AG08395 (cell line): ENCODE results near the gene CHRNA5.
"Not testable (repeated sequence)": the region's sequence is repeated elsewhere in the genome, so short reads cannot be mapped to it uniquely, and the experiment has no call there.

ENCODE experiments used
- DNase-seq: peaks from one replicate; pipeline ENCODE4 v3.0.0; 2012; ENCODE audit warnings: mixed read lengths, low spot score

CHRNA5 gene

DNA sequence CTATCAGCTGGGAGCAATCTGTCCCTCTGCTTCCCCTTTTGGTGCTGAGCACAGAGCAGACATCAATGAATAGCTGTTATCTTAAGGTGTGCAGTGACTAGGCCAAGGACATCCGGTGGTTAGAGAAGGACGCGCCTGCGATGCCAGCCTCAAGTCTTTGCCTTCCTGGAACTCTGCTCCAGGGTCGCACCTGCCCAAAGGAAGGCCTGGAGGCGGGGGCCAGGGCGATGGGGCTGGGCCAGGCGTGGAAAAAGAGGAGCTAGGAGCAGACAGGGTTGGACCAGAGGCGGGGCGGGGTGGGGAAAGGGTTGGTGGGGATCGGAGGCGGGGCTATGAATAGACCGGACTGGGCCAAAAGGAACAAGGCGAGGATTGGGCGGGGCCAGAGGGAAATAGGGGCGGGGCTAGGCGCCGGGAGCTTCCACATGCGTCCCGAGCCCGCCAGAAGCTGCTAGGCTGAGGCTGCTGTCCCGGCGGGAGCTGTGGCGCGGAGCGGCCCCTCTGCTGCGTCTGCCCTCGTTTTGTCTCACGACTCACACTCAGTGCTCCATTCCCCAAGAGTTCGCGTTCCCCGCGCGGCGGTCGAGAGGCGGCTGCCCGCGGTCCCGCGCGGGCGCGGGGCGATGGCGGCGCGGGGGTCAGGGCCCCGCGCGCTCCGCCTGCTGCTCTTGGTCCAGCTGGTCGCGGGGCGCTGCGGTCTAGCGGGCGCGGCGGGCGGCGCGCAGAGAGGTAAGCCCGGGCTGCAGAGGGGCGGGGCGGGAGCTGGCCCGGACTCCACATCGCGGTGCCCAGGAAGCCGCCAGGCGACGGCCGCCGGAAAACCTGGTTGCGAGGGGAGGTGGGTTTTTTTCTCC is at the start of gene CHRNA5:
Gene CHRNA5, plus strand, starts transcription at position 424 of the 854 bp plus-strand sequence. Its CDS starts 200 bp downstream, at position 624.
- DNase-seq = peak; percentile 76

DNA sequence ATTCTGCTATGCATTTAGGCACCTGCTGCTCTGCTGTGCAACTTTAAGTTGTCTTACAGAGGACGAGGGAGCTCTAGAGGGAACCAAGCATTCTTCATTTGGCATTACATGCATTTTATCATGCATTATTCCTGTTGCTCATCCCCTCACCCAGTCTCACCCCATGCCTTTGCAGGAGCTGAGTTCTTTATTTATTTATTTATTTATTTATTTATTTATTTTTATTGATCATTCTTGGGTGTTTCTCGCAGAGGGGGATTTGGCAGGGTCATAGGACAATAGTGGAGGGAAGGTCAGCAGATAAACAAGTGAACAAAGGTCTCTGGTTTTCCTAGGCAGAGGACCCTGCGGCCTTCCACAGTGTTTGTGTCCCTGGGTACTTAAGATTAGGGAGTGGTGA is 45.3 kb upstream of the CHRNA5 start:
- not testable (repeated sequence) for DNase-seq

DNA sequence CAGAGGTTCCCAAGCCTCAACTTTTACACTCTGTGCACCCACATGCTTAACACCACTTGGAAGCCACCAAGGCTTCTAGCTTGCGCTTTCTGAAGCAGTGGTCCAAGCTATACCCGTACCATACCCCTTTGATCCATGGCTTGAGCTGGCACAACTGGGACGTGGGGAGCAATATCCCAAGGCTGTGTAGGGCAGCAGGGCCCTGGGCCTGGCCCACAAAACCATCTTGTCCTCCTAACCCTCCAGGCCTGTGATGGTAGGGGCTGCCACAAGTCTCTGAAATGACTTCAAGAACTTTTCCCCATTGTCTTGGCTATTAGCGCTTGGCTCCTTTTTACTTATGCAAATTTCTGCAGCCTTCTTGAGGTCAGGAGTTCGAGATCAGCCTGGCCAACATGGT is 41.1 kb upstream of the CHRNA5 start:
- no peak for DNase-seq

DNA sequence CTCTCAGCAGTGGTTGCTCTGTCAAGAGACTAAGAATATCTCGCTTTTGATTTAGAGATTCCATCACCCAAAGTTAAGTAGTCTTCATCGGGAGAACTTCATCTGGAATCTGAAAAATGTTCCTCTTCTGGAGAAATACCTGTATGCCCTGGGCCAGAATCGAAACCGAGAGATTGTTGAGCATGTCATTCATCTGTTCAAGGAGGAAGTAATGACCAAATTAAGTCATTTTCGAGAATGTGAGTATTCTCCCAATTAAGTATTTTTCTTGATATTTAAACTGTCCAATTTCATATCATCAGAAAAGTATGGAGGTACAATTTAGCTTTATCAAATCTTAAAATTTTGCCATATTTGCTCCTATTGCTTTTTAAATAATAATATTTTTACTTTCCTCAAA is 38.0 kb upstream of the CHRNA5 start:
- DNase-seq = no peak

DNA sequence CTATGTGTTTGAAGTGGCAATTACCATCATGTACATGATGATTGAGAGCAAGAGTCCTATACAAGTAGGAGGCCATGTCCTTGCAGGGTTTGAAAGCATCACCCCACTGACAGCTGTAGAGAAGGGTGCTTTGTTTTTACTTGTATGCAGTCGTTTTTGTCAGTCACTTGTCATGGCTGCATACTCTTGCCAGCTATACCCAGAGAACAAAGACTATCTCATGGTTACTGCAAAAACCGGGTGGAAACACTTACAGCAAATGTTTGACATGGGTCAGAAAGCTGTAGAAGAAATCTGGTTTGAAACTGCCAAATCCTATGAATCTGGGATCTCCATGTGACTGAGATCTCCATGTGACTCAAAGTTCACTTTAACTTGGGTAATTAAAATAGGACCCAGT is 32.0 kb upstream of the CHRNA5 start:
- DNase-seq = no peak

DNA sequence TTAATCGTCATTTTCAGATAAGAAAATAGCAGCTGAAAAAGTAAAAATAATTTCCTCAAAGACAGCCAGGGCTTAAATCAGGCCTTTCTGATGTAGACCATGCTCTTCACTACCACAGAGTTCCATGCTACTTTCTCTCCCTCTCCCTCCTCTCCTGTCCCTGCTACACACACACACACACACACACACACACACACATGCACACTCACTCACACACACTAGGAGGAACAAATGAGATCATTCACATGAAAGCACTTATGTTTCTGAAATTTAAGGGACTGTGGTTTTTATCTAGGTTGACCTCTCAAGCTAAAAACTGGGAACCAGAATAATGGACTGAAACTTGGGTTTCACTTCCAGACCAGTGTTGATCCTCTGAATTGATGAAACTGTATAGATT is 29.2 kb upstream of the CHRNA5 start:
- no peak for DNase-seq

DNA sequence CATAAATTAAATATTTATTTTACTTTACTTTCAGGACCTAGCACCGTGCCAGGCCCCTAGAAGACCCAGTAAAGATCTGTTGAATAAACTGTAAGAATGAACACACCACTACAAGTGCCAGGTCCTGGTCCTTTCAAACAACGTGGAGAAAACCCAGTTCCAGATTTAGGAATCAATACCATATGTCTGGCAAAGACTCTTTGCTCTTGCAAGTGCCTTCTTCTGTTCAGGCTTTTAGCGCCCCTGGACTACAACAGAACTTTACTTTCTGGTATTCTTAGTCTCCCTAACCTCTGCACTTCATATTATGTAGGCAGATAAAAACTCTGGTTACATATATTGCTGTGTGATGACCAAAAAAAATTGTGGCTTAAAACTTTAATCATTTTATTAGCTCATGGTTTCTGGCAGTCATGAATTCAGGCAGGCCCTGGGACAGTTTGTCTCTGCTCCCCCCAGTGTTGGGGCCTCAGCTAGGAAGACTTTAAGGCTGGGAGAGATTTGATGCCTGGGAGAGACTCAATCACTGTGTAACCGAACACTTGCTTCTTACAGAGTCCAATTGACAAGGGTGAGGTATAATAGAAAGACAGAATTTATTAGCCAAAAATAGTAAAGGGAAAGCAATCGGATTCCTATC is 27.9 kb upstream of the CHRNA5 start:
- no peak for DNase-seq

DNA sequence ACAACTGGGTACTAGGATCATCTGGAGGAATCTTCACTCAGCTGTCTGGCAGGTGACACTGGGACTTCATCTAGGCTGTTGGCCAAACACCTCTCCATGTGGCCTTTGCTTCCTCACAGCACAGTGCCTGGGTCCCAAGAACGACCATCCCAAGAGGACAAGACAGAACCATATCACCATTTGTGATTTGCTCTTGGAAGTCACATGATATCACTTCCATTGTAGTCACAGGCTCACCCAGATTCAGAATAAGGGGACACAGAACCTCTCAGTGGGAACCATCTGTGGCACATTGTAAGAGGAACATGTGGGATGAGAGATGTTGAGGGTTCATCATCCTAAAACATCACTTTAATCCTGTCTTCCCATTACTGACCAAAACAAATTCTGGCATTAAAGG is 27.0 kb upstream of the CHRNA5 start:
- no peak for DNase-seq

DNA sequence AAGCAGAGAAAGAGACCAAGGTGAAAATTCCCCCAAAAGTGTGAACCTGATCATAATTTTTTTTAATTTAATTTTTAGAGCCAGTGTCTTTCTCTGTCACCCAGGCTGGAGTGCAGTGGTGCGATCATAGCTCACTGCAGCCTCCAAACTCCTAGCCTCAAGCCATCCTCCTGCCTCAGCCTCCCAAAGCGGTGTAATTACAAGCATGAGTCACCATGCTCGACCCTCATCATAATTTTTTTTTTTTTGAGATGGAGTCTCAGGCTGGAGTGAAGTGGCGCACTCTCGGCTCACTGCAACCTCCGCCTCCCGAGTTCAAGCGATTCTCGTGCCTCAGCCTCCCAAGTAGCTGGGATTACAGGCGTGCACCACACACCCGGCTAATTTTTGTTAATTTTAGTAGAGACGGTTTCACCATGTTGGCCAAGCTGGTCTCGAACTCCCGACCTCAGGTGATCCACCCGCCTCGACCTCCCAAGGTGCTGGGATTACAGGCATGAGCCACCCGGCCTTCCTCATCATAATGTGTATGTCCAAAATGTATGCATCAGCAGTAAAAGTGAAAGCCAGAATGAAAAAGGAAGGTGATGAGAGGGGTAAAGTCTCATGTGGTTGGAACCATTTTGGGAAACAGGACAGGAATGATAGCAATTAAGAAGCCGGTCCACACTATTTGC is 25.7 kb upstream of the CHRNA5 start:
- DNase-seq = not testable (repeated sequence)

DNA sequence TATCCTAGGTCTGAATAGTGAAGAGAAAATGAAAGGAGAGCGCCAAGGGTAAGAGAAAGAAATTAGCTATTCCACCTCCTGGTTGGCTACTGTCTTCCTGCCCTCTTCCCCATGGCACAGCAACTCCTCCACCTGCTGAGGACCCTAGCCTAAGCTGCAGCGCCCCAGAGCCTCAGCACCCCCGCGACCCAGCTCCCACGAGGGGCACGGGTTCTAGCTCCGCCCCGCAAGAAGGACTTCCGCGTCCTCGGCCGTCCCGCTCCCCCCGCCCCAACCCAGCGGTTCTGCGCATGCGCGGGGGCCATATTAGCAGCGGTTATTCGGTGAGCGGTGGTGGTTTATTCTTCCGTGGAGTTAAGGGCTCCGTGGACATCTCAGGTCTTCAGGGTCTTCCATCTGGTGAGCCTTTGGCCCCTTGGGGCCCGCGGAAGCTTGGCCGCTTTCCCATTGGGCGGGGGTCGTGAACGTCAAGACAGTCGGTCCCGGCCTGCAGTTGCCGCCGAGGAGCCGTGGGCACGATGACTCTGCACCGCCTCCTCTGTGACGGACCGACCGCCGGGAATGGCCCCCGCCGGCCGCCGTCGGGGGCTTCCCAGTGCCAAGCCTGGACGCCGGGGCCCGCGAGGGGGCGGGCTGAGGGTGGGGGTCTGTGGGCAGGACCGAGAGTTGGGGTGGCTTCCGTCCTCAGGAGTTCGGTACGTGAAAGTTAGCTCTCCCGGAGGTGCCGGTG is 25.0 kb upstream of the CHRNA5 start, which contains the start of gene PSMA4:
Gene PSMA4, plus strand, starts transcription at position 304 of the 730 bp plus-strand sequence. CDS start 1,484 bp downstream, outside the sequence.
- peak; percentile 98 for DNase-seq

DNA sequence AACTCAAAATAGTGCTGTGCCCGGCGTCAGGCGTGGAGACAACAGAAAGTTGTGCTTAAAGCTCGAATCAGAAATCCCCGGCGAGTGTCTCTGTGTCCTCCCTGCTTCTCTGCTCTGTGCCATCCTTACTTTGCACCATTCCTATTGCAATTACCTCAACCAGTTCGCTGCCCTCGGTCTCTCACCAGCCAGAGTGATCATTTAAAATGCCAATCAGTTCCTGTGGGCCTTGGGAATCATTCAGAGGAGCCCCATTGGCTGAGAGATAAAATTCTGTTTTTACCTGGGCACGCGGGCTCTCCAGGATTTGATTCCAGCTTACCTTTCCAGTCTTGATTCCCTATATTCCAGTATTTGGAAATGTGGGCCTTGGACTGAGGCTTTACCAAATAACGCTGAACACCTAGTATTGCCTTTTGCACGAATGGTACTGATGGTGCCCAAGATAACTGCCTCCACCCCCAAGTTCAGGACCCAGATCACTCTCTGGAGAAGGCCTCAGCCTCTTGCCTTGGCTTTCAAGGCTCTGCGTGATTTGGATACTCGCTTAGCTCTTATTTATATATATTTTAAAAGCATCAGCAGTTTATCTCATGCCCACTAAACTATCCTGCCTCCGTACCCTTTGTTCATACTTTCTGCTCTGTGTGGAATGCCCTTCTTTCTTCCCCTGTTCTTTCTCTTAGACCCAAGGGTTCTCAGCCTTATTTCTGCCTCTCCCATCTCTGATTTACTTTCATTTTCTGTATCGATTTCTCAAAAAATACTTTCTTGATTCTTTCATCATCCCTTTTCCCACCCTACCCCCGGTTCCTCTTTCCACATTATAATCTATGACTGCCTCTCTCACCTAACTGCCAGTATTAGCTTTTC is 24.2 kb upstream of the CHRNA5 start:
- no peak for DNase-seq

DNA sequence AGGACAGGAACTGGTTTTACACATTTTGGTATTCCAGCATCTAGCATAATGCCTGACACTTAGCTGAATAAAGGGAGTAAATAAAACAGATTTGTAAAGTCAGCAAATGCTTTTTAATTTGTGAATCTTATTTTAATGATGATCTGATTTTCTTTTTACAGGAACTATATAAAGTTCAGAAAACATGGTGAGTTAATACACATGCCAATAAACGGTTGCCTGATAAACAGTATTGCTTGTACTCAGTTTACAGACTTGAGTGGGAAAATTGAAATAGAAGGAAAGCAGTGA is 23.6 kb upstream of the CHRNA5 start:
- DNase-seq = no peak

DNA sequence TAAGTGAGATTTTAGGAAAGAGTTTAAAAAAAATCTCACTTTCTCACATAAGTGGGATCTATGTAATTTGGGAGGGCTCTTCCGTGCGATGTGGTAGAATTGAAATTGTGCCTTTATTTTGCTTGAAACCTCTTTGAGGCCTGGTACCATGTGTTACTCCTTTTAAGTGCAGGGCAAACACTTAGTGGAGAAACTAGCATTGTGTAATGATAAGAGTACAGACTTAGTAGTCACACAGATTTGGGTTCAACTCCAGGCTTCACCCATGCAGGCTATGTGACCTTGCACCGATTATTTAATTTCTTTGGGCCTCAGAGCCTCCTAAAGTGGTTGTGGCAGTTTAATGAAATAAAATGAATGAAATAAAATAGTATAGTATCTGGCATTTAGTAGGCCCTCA is 22.7 kb upstream of the CHRNA5 start:
- no peak for DNase-seq

DNA sequence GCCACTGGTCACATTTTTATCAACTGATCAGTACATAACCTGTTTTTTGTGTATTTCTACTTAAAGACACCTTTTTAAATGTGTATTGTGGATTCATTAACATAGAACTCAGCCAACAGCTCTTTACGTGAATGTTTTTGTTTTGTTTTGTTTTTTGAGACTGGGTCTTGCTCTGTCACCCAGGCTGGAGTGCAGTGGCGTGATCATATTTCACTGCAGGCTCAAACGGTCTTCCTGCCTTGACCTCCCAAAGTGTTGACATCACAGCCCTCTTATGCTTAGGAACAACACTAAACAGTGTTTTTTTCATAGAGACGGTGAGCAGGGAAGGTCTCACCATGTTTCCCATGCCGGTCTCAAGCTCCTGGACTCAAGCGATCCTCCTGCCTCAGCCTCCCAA is 15.1 kb upstream of the CHRNA5 start:
- DNase-seq = no peak

DNA sequence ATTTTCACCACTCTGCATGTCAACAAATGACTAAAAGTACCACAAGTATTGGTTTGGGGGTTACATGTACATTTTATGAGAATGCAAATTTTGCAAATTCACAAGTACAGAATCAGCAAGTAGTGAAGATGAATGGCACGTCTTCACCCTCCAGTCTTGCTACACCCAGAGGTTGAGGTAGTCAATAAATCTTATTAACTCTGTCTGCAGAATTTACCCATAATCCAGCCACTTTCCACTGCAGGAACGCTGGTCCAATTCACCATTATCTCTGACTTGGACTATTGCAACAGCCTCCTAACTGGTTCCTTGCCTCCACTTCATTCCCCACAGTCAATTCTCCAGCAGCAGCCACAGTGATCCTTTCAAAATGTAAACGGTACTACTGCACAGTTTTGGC is 14.5 kb upstream of the CHRNA5 start:
- no peak for DNase-seq

DNA sequence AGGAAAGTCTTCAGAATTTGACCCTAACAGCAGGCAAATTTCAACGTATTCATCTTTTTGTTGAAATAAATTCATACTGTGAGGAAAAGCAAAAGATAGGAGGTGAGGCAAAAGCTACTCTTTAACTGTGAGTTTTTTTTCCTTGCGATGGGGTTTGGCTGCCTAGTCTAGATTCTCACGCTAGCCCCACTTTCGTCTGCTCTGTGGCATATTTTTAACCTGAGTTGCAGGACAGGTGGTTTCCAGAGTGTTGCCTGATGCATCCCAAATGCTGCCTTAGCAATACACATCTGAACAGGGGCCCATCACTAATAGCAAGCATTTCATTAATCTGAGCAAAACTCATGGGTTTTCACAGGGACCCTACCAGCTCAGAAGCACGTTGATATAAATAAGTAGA is 13.4 kb upstream of the CHRNA5 start:
- DNase-seq = no peak

DNA sequence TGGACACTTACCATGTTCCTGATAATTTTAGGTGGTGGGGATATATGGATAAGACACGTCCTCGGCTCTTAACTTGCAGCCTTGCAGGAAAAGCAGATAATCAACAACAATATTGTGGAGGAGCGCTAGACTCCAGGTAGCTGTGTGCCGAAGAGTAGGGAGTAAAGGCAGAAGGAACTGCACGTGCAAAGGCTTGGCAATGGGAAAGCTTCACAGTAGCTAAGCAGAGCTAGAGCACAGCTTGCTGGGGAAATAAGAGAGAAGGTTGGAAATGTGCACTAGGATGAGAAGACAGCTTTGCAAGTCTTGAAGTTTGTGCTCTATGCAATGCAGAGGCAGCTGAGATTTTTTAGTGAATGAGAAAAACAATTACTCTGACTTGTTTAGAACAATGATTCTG is 12.7 kb upstream of the CHRNA5 start:
- DNase-seq = no peak

DNA sequence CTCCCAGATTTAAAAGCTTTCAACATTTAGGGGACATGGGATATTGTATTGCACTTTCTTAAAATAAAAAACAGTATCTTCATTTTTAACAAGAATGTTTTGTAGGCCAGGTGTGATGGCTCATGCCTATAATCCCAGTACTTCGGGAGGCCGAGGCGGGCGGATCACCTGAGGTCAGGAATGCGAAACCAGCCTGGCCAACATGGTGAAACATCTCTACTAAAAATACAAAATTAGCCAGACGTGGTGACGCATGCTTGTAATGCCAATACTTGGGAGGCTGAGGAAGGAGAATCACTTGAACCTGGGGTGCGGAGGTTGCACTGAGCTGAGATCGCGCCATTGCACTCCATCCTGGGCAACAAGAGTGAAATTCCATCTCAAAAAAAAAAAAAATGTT is 5.1 kb upstream of the CHRNA5 start:
- not testable (repeated sequence) for DNase-seq

DNA sequence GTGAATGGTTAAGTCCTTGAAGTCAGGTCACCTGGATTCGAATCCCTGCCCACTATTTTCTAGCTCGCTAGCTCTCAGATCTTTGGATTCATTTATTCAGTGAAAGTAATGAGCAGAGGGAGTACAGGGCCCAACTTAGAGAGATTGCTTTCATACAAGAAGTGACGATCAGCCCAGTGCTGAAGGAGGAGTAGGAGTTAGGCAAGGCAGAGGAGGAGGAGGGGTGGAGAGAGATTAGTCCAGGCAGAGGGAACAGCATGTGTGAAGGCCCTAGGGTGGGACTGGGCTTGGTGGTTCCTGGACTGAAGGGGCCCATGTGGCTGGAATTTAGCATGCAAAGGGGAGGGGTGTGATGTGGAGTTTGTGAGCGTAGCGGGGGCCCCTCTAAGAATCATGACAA is 3.8 kb upstream of the CHRNA5 start:
- no peak for DNase-seq

DNA sequence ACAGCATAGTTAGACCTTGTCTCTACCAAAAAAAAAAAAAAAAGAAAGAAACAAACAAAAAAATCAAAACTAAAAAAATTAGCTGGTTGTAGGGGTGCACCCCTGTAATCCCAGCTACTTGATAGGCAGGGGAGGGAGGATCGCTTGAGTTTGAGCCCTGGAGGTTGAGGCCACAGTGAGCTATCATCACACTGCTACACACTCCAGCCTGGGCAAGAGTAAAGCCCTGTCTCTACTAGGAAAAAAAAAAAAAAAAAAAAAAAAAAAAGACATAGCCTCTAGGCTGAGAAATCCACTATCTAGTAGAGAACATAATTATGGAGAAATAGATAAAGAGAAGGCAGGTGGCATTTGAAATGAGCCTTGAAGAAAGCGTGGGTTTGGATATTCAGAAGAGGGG is 2.2 kb upstream of the CHRNA5 start:
- DNase-seq = no peak

DNA sequence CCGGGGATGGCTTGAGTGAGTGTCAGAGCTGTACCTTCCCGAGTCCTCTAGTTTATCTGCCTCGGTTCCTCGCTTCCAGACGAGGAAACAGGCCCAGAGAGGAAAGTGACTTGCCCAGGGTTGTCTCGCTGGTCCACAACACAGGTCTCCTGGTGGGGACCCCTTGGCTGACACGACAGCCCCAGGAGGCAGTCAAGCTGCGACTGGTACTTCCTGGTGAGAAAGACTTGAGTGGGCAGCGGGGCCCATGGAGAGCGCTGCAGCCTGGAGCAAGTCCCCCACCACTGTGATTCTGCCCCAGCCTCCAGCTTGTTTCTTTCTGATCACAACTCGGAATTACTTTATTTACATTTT is 600 bp upstream of the CHRNA5 start:
- no peak for DNase-seq
